Adrenal gland (tissue), 5 donors: ENCODE measurements around the gene SCN2A.

Experiments
- POLR2A ChIP-seq, 2 donors: fragments of 450-650 bp; IDR thresholded peaks; one replicate each; pipeline ENCODE4 v1.6.1; 2017; ENCODE audit warnings: antibody characterized with exemption in 2 of 2, mild to moderate bottlenecking in 2 of 2, moderate library complexity in 1 of 2
- TF ChIP-seq, protein P1 (sequence below), 6 experiments: fragments of 450-650 bp in 4 of 6; fragments of 200-600 bp in 2 of 6; sonication (generic) in 1 of 6; IDR thresholded peaks; 1 replicate in 5 of 6; 2 replicates in 1 of 6; pipeline versions ENCODE4 v1.5.1 to v1.8.0; 2016 to 2021; ENCODE audit warnings: antibody characterized with exemption in 6 of 6, mild to moderate bottlenecking in 2 of 6, moderate library complexity in 1 of 6
- donor health status: DM: no; HTN: no; CAD: no.

- TF ChIP-seq, protein P1, sequence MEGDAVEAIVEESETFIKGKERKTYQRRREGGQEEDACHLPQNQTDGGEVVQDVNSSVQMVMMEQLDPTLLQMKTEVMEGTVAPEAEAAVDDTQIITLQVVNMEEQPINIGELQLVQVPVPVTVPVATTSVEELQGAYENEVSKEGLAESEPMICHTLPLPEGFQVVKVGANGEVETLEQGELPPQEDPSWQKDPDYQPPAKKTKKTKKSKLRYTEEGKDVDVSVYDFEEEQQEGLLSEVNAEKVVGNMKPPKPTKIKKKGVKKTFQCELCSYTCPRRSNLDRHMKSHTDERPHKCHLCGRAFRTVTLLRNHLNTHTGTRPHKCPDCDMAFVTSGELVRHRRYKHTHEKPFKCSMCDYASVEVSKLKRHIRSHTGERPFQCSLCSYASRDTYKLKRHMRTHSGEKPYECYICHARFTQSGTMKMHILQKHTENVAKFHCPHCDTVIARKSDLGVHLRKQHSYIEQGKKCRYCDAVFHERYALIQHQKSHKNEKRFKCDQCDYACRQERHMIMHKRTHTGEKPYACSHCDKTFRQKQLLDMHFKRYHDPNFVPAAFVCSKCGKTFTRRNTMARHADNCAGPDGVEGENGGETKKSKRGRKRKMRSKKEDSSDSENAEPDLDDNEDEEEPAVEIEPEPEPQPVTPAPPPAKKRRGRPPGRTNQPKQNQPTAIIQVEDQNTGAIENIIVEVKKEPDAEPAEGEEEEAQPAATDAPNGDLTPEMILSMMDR (IDR thresholded peaks at IDR 0.05): no peak
- no peak for TF ChIP-seq POLR2A (IDR thresholded peaks at IDR 0.05)
Measured at GRCh38 chr2:165382362-165382761, 143.1 kb downstream of the SCN2A start.
